Suprapubic skin (tissue), 3 donors: ENCODE data around the gene MTMR11.

Experiments
- CTCF ChIP-seq, 2 donors: fragments of 200-600 bp in 1 of 2; fragments of 450-650 bp in 1 of 2; sonication (generic) in 1 of 2; IDR thresholded peaks; one replicate each; pipeline ENCODE4 v1.5.1; 2016 to 2019; ENCODE audit warnings: antibody characterized with exemption in 2 of 2, mild to moderate bottlenecking in 1 of 2, moderate library complexity in 1 of 2
- EP300 ChIP-seq: sonication (generic); formaldehyde crosslinking; IDR thresholded peaks from one replicate; pipeline ENCODE4 v1.6.1; 2017; ENCODE audit warnings: antibody characterized with exemption
- POLR2A ChIP-seq, 2 donors: fragments of 450-650 bp; IDR thresholded peaks; one replicate each; pipeline ENCODE4 v1.6.1; 2017; ENCODE audit warnings: antibody characterized with exemption in 2 of 2, mild to moderate bottlenecking in 2 of 2, moderate library complexity in 2 of 2

GRCh38 chr1:149927563-149928400, 8.9 kb downstream of the MTMR11 start, which contains the start of gene SF3B4:
- TF ChIP-seq CTCF (IDR thresholded peaks at IDR 0.05) (no peak), EP300 (no peak), POLR2A (IDR thresholded peaks at IDR 0.05) (peak; percentile 83 to 94)
